Right renal cortex interstitium (tissue), 3 donors: Measurements from ENCODE around the gene RARB. TPM values are rescaled to one million over a fixed set of nuclear protein-coding genes. Genes with fewer than 3 reads are reported as not detected.

Source experiments
- DNase-seq, 3 donors: peaks; one replicate each; pipeline ENCODE4 v3.0.0-alpha.2; 2013; ENCODE audit warnings: low read depth in 3 of 3, low spot score in 2 of 3
- polyA plus RNA-seq, 3 donors: library from polyadenylated mRNA; unstranded; fragments of 120-200 nt; gene quantifications; one replicate each; pipeline ENCODE4 v1.2.1, GENCODE V29; 2013; ENCODE audit not compliant: insufficient read length in 3 of 3

The RARB gene
- polyA plus RNA-seq, 3 donors: 51.1 to 58.1 (median 57.0) TPM

DNA sequence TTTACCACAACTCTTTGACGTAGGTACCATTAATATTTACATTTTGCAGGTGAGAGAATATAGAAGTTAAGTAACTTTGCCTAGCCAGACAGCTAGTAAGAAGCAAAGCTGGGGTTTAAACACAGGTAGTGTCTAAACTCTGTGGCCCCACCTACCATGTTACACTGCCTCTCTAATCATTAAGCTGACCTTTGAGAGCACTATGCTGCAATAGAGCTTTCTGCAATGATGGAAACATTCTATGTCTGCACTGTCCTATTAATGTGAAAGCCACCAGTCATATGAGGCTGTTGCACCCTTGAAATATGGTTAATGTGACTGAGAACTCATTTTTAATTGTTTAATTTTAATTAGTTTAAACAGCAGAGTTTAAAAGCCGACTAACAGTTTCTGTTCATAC is 6.3 kb upstream of the RARB start:
- no peak for DNase-seq

DNA sequence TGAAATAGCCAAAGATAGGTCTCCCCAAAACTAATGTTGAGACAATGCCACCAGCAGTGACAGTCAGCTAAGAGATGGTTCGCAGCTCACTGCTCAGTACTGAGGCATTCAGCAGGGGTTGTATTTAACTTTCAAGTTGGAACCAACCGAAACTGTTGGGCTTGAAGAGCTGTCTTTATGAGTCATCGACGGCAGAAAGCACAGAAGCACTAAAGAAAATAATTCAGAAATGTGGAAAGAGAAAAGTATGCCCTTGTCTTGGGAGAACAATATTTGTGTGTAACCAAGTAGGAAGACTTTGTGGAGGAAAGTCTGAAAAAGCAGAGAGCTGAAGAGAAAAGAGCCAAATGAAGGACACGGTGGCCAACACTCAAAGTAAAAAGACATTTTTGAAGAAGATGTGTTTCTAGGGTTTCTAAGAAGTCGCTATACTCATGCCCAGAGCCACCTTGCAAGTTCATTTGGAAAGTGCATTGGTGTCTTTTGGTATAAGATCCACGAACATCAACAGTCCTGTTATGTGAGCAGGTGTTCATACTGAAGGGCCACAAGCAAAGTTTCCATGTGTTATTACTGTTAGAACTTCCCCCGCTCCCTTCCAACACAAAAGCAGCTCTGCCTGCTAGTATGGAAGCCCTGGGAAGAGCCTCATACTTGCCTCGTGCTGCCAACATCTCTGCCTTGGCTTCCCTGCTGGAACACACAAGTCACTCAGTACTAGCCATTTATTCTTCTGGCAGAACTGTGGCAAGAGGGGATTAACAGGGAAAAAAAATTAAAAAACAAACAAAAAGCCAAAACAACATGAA is 4.1 kb upstream of the RARB start:
- no peak for DNase-seq

- DNase-seq: peak in 2 of 3 donors; percentile 65 to 70
Measured at GRCh38 chr3:25424614-25425013, 3.4 kb upstream of the RARB start.

DNA sequence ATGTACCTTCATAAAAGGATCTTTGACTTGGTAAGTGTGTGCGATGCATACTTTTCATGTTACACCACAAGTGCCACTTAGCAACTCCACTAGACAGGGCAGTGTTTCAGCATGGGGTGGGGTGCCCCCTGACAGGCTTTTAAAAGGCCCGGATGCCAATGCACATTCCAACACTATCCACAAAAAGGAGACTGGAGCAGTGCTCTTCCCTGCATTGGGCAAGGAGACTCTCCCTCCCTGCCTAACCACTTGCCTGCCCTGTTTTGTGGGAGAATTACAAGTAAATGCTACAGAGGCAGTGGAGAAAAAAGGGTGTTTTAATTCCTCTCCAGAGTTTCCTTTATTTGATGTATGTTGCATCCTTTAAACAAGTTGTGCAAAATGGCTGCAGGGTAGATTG is 1.7 kb upstream of the RARB start:
- DNase-seq: no peak

GRCh38 chr3:25427155-25427554 is 908 bp upstream of the RARB start:
- DNase-seq: no peak

GRCh38 chr3:25427563-25427941 is 511 bp upstream of the RARB start:
- DNase-seq: peak in 1 of 3 donors; percentile 52

DNA sequence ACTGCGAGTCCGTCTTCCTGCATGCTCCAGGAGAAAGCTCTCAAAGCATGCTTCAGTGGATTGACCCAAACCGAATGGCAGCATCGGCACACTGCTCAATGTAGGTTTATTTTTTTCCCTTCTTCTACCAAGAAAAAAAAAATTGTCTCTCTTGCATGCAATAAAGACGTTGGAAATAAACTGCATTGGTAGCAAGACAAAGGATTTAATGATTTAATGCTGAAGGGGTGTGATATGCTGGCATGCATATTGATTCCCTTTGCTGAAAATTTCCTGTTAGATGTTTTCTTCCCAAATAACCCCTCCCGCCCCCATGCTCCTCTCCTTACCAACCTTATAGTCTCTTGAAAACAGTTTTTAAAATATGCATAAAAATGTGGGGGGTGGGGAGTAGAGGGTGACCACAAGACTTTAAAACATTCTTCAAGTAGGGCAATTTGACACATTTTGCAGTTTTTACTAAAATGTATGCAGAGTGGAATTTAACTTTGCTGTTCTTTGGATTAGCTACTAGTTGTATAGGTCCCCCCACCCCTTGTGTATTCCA is 799 bp downstream of the RARB start:
- DNase-seq: no peak

DNA sequence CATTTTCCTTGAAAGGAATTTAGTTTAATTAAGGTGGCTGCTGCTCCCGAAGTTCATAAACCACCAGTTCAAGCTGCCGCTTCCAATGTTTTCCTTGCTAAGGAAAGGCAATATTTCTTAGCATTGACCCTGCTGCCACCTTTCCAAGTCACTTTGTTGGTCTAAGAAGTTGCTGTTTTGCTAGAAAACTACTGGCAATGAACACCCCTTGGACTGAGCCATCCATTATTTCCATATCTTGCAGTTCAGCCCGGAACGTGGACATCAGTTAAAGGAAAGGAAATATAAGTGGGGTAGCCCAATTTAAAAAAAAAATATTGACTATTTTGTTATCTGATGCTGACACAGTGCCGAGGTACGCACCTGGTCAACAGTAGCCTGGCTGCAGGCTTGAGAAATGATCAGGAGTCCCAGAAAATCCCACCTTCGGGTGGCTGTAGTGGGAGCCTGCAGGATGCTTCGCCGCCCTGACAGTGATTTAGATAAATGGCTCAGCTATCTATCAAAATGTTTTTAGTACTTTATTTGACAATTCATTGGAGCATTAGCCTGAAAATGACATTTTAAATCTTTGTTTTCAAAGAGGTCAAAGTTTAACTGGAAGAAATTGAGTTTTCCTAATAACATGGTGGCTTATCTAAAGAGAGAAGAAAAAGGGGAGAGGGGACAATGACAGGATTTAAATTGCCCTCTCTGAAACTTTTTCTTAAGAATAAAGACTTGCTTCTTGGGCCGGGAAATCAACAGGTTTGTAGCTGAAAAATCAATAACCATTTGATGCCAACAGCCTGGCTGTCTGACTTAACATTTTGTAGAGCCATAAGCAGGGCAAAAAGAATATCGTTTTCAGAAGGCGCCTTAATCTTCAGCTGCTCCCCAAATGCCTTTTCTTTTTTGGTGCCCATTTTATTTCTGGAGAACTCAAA is 1.6 kb downstream of the RARB start:
- peak in 1 of 3 donors; percentile 65 for DNase-seq

DNA sequence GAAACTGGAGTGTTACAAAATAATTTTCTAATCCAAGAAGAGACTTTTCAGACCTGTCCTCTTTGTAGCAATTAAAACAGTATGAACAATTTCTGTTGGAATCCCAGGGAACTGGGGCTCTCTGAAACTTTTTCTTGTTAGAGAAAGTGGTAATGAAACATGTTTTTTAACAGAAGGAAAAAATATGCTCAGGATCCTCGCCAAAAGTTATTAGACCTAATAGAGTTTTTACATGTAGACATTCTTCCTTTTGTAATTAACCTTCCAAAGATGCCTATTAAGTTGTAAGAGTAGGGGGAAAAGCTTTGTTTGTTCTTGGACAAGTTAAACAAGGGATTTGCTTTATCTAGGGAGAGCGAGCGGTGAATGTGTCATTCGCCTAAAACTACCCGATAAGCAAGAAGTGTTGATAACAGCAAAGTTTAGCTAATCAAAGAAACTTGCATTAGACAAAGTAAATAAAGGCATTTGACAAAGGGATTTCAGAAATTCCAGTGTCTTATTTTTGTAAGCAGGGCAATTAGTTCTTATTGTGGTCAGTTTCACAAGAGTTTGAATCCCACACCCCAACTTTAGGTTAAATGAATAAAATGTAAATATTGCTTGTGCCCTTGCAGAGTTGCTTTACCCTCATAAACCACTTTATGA is 2.3 kb downstream of the RARB start:
- no peak for DNase-seq

- no peak for DNase-seq
Measured at GRCh38 chr3:25430935-25431770, 3.1 kb downstream of the RARB start.

GRCh38 chr3:25432176-25432720 is 4.2 kb downstream of the RARB start:
- no peak for DNase-seq

GRCh38 chr3:25433106-25433505 is 5.0 kb downstream of the RARB start:
- no peak for DNase-seq

DNA sequence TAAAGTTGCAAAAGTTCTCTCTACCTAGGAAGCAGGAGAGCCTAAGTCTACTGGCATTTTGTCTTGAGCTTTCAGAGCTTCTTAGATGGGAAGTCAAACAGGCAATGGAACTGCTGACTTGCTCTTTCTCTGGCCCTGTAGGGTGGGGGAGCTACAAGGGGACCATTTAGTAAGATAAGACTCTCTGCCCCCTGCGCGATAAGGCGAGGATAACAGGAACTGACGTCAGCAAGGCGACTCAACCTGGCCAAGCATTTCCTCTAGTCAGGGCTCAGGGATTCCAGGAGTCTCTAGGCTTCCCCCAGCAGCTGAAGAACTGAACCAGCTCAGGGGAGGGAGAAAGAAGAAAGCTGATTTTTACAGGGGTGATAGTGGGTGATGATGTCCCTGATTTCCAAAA is 5.8 kb downstream of the RARB start:
- no peak for DNase-seq

GRCh38 chr3:25437953-25438352 is 9.9 kb downstream of the RARB start:
- no peak for DNase-seq

DNA sequence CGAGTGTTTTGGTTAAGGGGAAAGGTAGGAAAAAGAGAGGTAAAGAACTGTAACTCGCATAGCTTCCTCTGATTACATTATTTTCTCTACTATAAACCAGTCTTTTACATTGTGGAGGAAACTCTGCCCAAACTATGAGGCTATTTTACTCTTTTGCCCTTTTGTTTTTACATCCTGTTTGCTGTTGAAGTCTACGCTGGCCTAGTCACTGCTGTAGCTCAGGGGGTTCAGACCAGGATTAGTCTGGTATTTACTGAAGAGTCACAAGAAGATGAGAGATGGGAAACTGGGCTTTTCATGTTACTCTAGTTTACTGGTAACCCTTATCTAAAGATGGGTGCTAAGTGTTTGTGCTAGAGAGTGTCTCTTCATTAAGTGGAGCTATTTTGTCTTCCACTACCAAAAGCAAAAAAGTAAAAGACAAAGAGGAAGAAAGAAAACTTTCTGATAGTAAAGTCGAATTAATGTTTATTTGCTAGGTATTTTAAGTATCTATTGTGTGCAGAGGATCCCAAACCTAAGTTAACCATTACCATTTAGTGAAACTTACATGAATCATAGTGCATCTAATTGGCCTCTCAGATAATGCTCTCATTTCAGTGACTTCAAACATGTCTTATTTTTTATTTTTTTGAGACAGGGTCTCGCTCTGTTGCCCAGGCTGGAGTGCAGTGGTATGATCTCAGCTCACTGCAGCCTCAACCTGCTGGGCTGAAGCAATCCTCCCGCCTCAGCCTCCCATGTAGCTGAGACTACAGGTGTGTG is 10.9 kb downstream of the RARB start:
- DNase-seq: no peak

DNA sequence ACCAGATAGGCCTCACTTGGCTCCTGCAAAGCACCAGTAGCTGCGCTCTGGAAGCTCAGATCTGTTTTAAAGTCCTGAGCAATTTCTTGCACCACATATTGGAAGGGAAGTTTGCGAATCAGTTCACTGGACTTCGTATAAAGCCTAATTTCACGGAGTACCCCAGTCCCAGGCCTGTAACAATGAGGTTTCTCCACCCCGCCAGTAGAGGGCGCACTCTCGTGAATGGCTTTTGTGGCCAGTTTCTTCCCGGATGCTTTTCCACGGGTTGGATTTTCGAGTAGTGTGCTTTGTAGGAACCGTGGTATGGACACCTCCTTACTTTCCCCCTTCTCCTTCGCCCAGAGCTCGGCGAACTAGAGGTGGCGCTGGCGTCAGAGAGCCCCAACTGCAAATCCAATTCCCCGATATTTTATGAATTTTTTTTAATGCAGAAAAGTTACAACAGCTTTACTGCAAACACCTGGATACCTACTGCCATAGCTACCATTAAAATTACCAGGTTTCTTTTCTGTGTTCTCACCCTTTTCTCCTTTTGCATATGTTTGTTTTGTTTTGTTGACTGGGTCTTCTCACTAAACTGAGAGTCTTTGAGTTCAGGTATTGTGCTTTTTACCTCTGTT is 13.3 kb downstream of the RARB start:
- DNase-seq: no peak

DNA sequence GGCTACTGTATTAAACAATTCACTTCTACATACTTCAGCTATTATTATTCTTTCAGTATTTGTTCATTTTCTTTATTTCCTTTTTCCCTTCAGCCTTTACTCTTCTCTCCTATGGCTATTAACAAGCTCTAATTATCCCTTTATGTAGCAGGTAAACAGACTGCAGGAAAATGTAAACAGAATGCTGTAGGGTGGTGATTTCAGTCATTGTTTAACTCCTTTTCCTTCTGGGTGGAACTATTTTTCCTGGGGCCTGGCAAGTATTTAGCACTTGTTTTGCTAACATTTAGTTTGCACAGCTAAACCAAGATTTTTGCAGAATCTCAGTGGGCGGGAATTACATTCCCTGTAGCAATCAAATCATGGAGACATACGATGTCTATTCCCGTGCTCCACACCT is 14.4 kb downstream of the RARB start:
- no peak for DNase-seq

- DNase-seq: no peak
Measured at GRCh38 chr3:25444273-25444672, 16.2 kb downstream of the RARB start.

DNA sequence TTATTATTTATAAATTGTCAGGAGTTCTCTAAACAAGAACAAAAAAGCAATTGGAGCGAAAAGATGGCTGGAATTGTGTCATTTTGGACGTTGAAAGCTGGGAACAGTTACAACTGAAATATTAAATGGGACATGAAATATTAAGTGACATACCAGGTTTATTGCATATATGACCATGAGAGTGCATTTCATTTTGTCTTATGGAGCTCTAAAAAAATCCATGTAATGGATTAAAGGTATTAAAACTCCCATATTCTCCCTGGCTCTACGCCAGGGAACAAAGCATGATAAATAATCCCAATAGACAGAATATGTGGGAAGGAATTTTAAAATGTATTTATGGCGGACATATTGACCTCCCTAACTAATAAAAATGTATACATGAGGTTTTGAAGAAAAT is 17.7 kb downstream of the RARB start:
- no peak for DNase-seq
